HG03159 (cell line): ENCODE data around the gene CFAP47.
"Not testable (repeated sequence)": the region's sequence is repeated elsewhere in the genome, so short reads cannot be mapped to it uniquely, and the experiment has no call there.

Experiments used
- ATAC-seq: cut with Tn5 transposase; IDR thresholded peaks from one replicate; pipeline ENCODE4 v1.9.1; 2021; ENCODE audit warnings: mild to moderate bottlenecking, moderate library complexity; ENCODE audit not compliant: unreplicated experiment

CFAP47 gene

GRCh38 chrX:36234840-36235528, 315.4 kb downstream of the CFAP47 start:
- ATAC-seq: not testable (repeated sequence)

GRCh38 chrX:36241397-36241796, 321.9 kb downstream of the CFAP47 start:
- ATAC-seq: no peak

DNA sequence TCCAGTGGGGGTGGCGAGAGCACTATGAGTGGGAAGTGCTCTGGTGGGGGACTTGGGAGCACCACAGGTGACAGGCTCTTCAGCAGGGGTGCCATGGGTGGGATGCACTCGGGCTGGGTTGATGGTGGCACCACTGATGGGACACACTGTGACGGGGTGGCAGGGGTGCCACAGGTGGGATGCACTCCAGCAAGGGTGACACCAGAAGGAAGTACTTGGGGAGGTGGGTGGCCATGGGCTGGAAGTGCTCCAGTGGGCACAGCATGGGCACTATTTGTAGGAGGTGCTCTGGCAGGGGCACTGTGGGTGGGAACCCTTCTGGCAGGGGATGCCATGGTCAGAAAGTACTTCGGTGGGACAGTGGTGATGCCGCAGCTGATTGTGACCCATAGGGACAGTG, 346.6 kb downstream of the CFAP47 start:
- ATAC-seq: no peak

DNA sequence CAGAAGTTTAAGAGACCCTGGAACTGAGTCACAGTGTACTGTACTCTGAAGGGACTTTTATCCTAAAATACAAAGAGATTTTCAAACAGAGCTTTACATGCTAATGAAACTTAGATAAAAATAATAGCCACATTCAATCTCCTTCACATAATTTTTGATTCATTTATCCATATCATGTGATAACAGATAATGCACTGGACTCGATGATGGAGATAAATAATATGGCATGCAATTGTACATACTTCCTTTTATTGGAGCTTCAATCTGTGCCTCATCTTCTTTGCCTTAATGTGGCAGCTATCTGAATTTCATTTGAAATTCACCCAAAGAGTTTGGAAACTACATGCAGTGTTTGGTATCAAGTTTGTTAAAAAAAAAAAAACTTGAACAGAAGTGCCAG, 390.6 kb downstream of the CFAP47 start:
- ATAC-seq: no peak

- no peak for ATAC-seq
Measured at GRCh38 chrX:36314303-36314702, 394.8 kb downstream of the CFAP47 start.

- no peak for ATAC-seq
Measured at GRCh38 chrX:36334572-36334971, 415.0 kb downstream of the CFAP47 start.

- no peak for ATAC-seq
Measured at GRCh38 chrX:36336751-36337150, 417.2 kb downstream of the CFAP47 start.

GRCh38 chrX:36344301-36344700, 424.8 kb downstream of the CFAP47 start:
- no peak for ATAC-seq

GRCh38 chrX:36348509-36348908, 429.0 kb downstream of the CFAP47 start:
- no peak for ATAC-seq

DNA sequence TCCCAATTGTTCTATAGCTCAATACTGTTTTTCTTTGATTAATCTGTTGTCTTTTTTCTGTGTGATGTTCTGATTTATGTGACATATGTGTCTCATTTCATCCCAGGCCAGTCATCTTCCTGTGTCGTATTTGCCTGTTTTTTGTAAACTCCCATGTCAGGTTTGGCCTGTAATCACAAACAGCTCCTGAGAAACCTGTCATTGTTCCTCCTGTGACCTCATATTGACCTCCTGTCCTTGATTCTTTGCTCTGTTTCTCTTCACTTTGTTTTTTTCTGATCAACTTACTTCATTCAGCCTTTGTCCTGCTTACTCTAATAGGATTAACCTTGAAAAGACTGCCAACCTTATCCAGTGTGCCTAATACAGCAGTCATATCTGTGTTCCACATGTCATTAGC, 438.3 kb downstream of the CFAP47 start:
- ATAC-seq: no peak

DNA sequence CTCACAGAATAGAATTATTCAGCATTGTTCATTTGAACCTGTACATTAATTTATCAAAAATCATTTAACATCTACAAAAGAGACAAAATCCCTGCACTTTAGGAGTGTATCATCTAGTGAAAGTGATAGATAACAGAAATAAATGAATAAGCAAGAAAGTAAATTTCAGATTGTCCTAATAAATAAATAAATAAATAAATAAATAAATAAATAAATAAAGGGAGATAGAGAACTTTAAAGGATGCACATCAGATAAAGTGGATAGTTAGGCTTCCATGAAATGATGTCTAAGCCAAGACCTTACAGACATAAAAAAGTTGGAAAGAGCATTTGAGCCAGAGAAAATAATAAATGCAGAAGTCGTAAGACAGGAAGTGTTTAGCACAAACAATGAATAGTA, 444.7 kb downstream of the CFAP47 start:
- ATAC-seq: no peak

- ATAC-seq: no peak
Measured at GRCh38 chrX:36383495-36383894, 464.0 kb downstream of the CFAP47 start.

DNA sequence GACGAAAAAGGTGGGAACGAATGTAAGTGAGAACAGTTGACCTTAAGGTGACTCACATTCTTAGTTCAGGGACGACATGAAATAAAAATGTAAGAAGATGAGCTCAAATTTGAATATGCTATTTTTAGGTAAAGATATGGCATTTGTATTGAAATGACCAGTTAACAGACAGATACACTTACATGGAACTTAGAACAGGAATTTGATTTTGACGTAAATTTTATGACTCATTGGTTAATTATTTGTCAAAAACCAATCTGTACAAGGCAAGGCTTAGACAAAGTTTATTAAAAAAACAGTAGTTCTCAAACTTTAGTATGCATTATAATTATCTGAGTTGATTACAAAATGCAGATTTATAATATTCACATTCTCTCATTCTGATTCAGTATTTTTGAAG, 469.4 kb downstream of the CFAP47 start:
- no peak for ATAC-seq

DNA sequence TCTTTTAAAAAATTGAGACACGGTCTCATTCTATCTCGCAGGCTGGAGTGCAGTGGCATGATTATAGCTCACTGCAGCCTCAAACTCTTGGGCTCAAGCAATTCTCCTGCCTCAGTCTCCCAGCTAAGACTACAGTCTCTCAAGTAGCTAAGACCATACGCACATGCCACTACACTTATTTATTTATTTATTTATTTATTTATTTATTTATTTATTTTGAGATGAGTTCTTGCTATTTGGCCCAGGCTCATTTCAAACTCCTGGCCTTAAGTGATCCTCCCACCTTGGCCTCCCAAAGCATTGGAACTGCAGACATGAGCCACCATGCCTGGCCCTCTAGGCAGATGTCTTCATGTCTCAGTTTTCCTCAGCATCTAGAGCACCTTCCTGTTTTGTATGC, 482.2 kb downstream of the CFAP47 start:
- ATAC-seq: no peak

DNA sequence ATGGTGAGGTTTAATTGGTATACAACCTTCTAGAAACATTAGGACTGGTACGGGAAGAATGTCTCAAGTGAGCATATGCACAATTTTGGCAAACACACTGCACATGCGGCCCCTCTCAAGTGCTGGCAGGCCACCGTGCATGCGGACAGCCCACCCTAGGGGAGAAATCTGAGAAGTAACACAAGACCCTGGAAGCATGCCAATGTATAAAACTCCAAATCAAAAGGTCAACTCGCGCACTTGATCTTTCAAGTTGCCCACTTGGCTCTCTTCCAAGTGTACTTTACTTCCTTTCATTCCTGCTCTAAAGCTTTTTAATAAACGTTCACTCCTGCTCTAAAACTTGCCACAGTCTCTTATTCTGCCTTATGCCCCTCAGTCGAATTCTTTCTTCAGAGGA, 488.3 kb downstream of the CFAP47 start:
- ATAC-seq: no peak

DNA sequence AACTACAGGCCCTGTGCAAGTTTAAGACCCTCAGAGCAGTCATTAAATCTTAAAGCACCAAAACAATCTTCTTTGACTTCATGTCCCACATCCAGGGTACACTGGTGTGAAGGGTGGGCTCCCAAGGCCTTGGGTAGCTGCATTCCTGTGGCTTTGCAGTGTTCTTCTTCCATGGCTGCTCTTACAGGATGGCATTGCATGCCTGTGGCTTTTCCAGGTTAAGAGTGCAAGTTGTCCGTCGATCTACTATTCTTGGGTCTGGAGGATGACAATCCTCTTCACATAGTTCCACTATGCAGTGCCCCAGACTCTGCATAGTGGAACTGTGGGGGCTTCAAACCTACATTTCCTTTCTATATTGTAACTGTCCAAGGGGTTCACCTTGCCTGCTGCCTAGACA, 494.5 kb downstream of the CFAP47 start:
- ATAC-seq: no peak

- ATAC-seq: no peak
Measured at GRCh38 chrX:36422368-36422767, 502.8 kb downstream of the CFAP47 start.

GRCh38 chrX:36431819-36432218, 512.3 kb downstream of the CFAP47 start:
- ATAC-seq: no peak

- no peak for ATAC-seq
Measured at GRCh38 chrX:36434522-36434921, 515.0 kb downstream of the CFAP47 start.
